Sigmoid colon (tissue), 4 donors: Measurements from ENCODE around the gene WDR6.

Experiments
- EP300 ChIP-seq, 4 donors: sonication (generic); formaldehyde crosslinking; IDR thresholded peaks; one replicate each; pipeline ENCODE4 v1.6.1; 2017; ENCODE audit warnings: antibody characterized with exemption in 4 of 4
- POLR2A ChIP-seq, 2 donors: fragments of 450-650 bp; IDR thresholded peaks; one replicate each; pipeline ENCODE4 v1.6.1; 2016; ENCODE audit warnings: antibody characterized with exemption in 2 of 2, mild to moderate bottlenecking in 2 of 2, moderate library complexity in 2 of 2
- POLR2AphosphoS5 ChIP-seq, 4 donors: sonication (generic); formaldehyde crosslinking; IDR thresholded peaks; one replicate each; pipeline ENCODE4 v1.6.1; 2017; ENCODE audit warnings: antibody characterized with exemption in 4 of 4
- TF ChIP-seq, protein P1 (sequence below), 4 experiments: fragments of 450-650 bp in 3 of 4; fragments of 200-600 bp in 1 of 4; IDR thresholded peaks; one replicate each; pipeline ENCODE4 v1.5.1; 2016 to 2019; ENCODE audit warnings: antibody characterized with exemption in 4 of 4, mild to moderate bottlenecking in 3 of 4, moderate library complexity in 2 of 4

DNA sequence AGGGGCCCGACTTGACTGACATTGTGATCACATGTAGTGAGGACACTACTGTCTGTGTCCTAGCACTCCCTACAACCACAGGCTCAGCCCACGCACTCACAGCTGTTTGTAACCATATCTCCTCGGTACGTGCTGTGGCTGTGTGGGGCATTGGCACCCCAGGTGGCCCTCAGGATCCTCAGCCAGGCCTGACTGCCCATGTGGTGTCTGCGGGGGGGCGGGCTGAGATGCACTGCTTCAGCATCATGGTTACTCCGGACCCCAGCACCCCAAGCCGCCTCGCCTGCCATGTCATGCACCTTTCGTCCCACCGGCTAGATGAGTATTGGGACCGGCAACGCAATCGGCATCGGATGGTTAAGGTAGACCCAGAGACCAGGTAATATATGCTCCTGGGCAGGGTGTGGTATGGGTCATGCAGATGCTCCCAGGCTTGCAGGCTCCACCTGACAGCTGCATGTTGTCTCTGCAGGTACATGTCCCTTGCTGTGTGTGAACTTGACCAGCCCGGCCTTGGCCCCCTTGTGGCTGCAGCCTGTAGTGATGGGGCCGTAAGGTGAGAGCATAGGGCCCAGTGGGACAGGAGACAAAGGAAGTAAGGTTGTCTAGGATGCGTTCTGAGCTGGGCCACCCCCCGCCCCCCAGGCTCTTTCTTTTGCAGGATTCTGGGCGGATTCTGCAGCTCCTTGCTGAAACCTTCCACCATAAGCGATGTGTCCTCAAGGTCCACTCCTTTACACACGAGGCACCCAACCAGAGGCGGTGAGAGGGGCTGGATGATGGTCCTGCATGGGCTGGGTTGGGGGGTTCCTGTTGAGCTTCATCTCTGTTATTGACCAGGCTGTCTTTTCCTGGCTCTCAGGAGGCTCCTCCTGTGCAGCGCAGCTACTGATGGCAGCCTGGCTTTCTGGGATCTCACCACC lies 6.8 kb downstream of the WDR6 start:
- TF ChIP-seq EP300 (IDR thresholded peaks at IDR 0.05), result no peak
- TF ChIP-seq, protein P1, sequence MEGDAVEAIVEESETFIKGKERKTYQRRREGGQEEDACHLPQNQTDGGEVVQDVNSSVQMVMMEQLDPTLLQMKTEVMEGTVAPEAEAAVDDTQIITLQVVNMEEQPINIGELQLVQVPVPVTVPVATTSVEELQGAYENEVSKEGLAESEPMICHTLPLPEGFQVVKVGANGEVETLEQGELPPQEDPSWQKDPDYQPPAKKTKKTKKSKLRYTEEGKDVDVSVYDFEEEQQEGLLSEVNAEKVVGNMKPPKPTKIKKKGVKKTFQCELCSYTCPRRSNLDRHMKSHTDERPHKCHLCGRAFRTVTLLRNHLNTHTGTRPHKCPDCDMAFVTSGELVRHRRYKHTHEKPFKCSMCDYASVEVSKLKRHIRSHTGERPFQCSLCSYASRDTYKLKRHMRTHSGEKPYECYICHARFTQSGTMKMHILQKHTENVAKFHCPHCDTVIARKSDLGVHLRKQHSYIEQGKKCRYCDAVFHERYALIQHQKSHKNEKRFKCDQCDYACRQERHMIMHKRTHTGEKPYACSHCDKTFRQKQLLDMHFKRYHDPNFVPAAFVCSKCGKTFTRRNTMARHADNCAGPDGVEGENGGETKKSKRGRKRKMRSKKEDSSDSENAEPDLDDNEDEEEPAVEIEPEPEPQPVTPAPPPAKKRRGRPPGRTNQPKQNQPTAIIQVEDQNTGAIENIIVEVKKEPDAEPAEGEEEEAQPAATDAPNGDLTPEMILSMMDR (IDR thresholded peaks at IDR 0.05), result peak in 3 of 4 experiments; percentile 31 to 38 (median 33)
- TF ChIP-seq POLR2A (IDR thresholded peaks at IDR 0.05), result no peak
- TF ChIP-seq POLR2AphosphoS5 (IDR thresholded peaks at IDR 0.05), result no peak
